SK-MEL-5 (cell line): ENCODE data around the gene RNF8. TPM values are rescaled to one million over a fixed set of nuclear protein-coding genes. Genes with fewer than 3 reads are reported as not detected.

Experiments used
- DNase-seq: peaks from one replicate; pipeline ENCODE4 v3.0.0-alpha.2; 2016; ENCODE audit warnings: low read depth, low spot score
- in situ Hi-C: cut with HindIII; loops from 2 replicates; pipeline ENCODE4 v1.10.0; 2016; ENCODE audit warnings: low sequenced_read_pairs, high pct_unique_total_duplicates, low pct_unique_long_range_greater_than_20kb
- total RNA-seq: library from RNA; depleted of rRNA; stranded (reverse); fragments of >200 nt; shearing (Covaris generic); gene quantifications from 2 replicates; pipeline ENCODE4 v1.2.3, GENCODE V29; 2014

The RNF8 gene
- total RNA-seq, 1 experiment from 2014 or later: 23.4 TPM

DNA sequence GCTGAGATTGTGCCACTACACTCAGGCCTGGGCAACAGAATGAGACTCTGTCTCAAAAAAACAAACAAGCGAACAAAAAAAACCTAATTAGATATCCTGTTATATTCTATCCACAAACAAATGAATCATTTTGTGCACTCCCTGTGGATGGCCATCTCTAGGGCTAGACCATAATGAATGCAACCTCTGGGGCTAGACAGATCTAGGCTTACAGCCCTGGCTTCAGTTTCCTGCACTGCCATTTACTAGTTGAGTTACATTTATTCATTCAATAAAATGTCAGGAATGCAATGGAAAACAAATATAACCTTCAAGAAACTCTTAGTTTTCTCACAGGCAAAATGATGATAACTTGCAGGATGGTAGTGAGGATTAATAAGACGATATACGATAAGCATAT, 6.6 kb upstream of the RNF8 start:
- in situ Hi-C loops: no loop called here
- no peak for DNase-seq

DNA sequence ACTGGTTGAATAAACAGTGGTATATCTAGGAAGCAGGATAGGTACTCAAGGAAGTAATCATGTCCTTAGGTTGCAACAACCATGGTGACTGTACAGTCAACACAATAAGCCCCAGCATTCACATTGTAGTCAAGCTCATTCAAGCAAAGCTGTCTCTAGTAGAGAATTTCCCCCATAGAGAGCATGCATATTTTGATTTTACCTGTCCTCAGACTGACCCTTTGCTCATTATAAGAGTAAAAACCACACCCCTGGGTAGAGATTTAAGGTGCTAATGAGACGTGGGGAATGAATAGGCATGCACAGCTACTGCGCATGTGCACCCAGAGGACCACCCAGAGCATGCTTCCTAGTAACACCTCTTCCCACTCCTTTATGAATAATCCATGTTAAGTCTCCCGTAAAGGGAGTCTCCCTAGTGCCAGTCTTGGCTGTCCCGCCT, 6.1 kb upstream of the RNF8 start:
- no peak for DNase-seq
- in situ Hi-C loops: no loop called here

DNA sequence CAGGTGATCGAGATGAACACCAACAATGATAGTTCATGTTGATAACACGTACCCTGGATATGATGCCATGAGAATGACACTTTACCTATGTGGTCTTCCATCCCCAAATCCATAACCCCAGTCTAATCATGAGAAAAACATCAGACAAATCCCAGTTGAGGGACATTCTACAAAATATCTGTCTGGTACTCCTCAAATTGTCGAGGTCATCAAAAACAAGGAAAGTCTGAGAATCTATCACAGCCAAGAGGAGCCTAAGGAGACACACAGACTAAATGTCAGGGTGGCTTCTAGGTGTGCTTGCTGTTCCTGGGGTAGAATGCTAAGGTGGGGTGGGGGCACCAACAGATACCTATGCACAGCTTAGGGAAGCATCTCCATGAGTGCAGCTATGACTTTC, 2.8 kb upstream of the RNF8 start:
- in situ Hi-C loops: no loop called here
- no peak for DNase-seq

DNA sequence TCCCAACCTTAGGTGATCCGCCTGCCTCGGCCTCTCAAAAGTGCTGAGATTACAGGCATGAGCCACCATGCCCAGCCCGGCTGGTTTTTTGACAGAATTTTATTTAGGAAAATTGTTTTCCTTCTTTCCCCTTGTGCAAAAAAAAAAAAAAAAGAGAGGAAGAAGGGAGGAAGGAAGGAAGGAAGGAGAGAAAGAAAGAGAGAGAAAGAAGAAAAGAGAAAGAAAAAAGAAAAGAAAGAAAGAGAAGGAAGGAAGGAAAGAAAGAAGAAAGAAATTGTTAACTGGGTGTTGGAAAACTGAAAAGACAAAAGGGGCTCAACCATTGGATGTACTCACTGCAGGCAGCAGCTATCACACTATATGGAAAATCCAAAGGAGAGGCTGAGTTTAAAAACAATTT, 1.4 kb upstream of the RNF8 start:
- no peak for DNase-seq
- in situ Hi-C loops: no loop called here

DNA sequence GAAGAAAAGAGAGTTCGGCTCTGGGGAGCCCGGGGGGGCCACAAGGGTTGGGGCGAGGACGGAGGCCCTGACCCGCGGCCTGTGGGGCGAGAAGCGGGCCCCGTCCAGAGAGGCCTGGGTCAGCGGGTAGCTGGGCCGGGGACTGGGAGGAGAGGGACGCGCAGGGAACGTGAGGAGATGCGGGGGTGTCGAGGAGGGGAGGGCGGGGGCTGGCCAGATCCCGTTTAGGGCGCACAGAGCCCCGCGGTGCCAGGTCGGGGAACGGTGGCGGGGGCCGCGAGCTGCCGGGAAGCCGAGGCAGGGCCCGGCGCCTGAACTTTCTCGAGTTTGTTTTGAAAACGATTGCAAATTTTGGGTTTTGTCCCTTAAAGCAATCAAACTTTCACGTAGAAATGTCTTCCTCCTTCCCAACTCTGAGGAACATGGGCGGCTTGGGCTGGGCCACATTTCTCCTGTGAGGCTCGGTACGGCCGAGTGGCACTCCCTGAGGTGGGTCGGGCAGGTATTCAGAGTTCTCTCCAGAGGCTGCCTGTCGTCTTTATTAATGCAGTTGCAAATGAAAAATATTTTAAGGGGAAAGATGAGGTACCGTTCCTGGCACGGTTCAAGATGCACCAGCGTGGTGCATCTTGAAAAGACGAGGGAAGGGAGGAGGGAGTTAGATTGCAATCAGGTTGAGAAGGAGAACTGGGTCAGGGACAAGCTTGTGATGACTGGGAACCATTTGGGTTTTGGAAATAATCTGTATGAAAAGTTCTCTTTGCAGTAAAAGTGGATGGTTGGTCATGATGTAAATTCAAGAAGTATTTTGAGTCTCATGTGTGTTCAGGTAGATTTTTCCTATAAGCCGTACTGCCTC, 972 bp downstream of the RNF8 start:
- in situ Hi-C loops: no loop called here
- no peak for DNase-seq

DNA sequence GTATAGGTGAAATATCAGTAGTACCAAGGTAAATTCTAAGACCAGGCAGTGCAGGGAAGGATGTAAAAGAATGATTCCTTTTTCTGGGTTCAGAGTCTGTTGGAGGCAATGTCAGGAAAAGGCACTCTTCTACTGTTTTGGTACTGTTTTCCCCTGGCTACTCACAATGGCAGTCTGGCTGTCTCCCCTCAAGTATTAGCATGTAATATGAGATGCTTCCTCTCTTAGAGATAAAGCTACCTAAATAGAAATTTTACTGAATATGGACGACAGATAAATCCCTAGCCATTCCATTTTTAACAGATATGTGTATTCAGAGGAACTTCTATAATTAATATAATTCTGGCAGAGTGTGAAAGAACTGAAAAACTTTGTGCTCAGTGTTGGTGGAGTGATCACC, 3.5 kb downstream of the RNF8 start:
- in situ Hi-C loops: no loop called here
- no peak for DNase-seq

DNA sequence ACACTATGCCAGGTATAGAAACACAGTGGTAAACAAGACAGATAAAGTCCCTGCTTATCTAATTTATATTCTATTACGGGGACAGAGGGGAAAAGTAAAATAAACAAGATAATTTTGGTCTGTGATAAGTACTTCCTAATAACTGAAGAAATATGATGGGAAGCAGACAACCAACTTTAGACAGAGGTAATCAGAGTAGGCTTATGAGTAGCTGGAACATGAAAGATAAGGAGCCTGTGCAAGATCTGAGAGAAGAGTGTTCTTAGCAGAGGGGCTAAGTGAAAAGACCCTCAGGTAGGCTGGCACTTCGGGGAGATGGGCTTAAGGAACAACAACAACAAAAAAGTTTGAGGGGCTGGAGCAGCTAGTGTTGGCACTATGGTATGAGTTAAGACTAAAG, 4.1 kb downstream of the RNF8 start:
- in situ Hi-C loops: no loop called here

DNA sequence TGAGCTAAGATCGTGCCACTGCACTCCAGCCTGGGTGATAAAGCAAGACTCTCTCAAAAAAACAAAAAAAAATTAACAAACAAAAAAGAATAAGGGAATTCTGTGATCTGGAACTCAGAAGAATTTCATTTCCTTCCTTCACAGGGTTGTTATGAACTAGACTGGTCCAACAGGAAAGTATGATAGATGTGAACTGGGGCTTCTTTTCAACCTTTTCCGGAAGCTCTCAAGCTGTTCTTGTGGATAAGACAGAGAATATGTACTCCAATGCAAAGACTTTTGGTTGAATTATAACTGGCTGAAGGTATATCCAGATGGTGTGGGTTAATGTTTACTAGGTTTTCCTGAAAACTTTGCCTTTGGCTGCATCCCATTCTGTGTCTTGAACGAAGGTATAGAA, 5.3 kb downstream of the RNF8 start:
- in situ Hi-C loops: no loop called here
- no peak for DNase-seq

More for the DNA sequence above, 4.1 kb downstream of the RNF8 start:
- DNase-seq: no peak

DNA sequence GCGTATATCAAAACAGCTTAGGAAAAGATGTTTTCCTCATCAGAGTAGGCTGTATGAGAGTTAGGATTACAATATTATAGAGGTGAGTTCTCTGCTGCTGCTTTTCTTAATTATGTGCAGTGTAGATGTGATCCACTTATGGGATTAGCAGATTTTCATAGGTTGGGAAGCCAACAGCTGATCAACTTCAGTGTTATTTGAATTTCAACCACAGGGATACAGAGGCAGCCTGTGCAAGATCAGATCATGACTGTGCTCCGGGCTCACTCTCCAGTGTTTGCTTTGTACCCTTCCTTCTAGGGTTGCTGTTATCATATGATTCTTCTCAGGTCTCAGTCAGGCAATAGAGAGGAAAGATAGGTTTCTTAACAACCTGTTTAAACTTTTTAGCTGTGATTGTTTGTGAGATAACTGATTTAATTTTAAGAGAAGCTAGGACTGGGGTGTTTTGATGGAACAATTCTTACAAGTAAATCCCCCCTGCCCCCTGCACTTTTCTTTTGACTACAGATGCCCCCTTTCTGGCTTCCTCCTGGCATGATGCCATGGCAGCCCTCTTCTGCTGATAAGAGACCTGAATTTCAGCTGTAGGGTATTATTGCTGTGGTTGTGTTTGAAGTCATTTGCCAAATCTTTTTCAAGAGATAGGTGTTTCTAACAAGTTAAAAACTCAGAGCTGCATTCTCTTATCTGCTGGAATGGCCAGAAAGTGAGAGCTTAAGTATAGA, 8.5 kb downstream of the RNF8 start:
- no peak for DNase-seq
- in situ Hi-C loops: no loop called here

DNA sequence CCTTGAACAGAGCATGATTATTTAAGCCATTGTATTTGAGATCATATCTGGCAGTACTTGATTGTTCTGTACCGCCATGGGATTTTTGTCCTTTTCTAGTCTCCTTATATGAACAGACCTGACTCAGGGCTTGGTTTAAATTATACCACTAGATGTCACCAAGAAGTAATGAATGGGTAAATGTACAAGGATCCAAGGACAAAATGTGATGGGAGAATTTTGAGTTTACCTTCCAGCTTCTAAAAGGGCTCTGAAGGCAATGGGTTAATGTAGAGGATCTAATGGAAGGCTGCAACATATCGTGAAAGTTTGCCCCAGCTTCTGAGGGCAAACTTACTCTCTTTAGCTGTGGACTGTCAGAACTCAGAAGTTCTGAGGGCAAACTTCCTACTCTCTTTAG, 12.0 kb downstream of the RNF8 start:
- in situ Hi-C loops: no loop called here
- DNase-seq: peak; percentile 41

DNA sequence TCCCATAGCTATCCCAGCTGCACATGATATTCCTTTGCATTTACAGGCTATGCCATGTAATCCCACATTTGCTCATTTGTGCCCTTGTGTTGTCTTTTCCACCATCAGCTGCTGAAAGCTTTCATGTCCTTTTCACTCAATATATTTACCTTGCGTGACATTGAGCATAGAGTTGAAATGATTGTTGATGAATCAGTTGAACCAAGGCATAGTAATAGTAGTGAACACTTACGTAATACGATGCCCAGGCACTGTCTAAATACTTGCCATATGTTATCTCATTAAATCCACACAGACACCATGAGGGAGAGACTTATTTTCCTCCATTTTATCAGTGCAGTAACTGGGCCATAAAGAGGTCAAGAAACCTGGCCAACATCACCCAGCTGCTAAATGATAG, 13.1 kb downstream of the RNF8 start:
- in situ Hi-C loops: no loop called here
- DNase-seq: no peak

DNA sequence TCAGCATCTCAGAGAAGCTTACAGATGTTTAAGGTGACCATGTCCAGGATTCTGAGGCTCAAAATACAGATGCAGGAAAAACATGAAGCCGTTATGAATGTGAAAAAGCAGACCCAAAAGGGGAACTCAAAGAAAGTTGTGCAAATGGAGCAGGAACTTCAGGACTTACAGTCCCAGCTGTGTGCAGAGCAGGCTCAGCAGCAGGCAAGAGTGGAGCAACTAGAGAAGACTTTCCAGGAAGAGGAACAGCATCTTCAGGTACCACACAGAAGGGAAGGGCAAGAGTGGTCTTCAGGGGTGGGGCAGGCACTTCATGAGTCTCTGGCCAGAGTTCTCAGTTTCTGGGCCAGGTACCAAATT, 15.2 kb downstream of the RNF8 start:
- in situ Hi-C loops: no loop called here

DNA sequence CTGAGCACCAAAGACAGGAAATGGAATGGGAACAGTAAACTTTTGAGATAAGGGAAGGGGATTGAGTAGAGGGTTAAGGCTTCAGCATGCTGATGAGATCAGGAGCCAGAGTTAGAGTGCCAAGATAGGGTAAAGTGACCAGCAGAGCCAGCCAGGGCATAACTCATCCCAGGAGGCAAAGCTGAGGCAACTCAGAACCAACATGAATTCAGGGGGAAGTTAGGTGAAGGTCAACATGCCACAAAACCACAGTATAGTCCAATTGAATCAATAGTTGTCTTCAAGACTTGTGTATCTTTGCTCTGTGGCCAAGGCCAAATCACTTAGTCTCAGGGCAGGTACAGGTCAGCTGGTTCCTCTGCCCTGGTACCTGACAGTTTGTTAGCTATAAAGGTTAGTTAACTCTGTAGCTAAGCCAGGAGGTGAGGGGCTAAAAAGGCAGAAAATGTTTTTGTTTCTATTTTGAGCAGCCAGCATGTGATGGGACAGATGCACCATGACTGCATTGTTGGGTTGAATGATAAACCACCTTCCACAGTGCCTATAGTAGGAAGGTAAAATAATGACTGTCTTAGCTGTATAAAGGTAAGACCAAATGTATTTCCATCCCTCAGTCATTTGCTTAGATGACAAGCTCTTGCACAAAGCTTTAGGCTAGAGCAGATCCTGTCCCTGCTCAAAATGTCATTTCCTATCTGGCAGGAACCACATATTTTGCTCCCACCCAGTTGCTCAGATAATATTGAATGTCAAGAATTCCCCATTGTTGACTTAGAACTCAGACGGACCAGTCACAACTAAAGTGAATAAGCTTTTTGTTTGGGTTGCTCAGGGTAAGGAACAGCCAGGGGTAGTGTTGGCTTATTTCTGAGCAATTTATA, 15.8 kb downstream of the RNF8 start:
- in situ Hi-C loops: no loop called here
- DNase-seq: peak; percentile 73

More for the DNA sequence above, 15.2 kb downstream of the RNF8 start:
- DNase-seq: no peak

DNA sequence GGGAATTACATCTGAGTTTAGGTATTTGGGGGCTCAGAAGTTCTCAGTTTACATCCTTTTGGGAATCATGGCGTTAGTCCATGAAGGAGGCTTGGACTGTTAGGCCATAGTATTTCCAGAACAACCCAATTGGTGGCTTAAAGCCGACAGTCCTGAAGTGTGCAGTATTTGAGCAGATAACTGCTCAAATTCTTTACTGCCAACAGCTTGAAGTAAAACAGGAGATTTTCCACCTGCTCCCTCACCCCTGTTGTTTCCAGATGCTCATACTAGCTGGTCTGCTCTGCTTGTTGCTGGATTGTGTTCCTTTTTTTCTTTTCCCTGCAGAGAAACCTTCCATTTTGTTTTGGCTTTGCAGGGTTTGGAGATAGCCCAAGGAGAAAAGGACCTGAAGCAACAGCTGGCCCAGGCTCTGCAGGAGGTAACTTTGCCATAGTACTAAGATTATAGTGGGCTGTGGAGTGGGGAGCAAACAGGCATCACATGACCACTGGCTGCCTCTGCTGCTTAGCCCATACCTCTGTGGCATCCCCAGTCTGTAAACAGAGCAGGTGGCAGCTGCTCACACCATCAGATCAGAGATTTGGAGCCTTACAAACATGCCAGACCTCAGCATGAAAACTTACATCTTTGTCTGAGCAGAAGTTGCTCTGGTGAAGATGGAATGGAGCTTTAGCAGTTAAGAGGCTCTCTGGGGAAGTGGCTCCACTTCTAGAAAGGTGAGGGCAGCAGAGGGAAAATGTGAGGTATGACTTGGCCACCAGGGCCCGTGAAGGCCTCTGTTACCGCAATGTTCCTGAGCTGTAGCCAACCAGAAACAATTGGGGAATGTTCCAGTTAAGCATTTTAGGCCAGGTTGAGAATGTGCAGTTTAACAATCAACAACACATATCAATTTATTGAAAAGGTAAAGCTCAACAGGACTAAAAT, 17.6 kb downstream of the RNF8 start:
- DNase-seq: no peak
- in situ Hi-C loops: no loop called here

DNA sequence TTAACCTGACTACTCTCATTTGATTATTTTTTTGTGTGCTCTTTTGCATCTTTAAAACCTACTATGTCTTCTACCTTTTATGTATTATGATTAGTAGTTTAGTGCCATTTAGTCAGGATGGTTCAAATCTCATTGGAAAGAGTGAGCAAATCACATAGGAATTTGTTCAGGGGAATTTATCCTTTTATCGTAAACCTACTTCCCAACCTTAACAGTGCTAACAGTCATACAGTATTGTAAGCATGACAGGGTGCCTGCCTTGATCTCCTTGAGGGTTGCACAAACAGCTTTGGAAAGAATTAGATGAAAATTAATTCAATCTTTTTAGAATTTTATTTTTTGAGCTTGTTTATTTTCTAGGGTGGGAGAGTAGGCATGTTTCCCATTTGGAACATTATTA, 18.3 kb downstream of the RNF8 start:
- in situ Hi-C loops: no loop called here

DNA sequence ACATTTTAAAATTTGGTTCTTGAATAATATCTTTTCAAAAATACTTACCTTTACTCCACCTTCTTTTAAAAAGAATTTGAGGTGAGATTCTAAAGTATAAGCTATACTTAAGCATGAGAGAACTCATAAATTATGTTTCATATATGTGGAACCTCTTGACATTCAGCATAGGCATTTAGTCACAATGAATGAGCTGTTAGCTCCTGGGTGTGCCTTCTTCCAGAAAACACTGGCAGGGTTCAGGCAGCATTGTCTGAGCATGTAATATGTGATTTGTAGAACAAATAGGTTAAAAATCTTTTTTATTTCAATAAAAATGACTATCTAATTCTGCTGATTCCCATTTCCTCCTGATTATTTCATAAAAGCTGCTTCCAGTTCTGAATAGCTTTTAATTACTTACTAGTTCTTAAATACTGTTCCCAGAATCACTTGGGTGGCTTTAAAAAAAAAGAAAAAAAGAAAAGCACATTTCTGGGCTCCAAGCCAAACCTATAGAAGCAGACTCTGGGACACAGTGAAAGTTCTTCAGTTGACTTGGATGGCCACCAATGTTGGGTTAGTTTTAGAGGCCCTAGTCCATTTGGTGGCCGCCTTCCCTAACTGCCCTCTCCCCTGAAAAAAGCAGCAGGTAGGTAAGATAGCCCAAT, 20.2 kb downstream of the RNF8 start:
- DNase-seq: no peak
- in situ Hi-C loops: no loop called here

More for the DNA sequence above, 18.3 kb downstream of the RNF8 start:
- DNase-seq: no peak

DNA sequence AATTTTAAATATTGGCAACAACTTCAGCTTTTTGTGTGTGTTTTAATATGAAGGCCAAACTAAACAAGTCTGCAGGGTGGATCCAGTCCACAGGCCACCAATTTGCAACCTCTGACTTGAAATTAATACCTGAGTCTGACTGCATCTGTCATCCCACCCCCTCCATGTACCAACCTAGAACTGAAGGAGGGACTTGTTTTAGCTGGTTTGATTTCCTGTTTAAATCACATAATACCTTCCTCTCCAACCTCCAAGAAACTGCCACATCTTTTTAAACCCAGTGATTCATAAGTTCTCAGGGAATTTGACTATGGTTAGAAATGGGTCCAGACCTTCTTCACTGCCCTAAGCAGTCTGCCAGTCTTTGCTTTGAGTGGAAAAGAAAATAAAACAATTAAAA, 21.6 kb downstream of the RNF8 start:
- in situ Hi-C loops: no loop called here
- no peak for DNase-seq
